HepG2 (cell line): Measurements from ENCODE around the gene TAB2. TPM values are rescaled to one million over a fixed set of nuclear protein-coding genes. Genes with fewer than 3 reads are reported as not detected.

Experiments
- ATAC-seq: fragments of 200-7000 bp; cut with Tn5 transposase; 3 replicates; pipeline ENCODE4 v1.9.1; 2020; ENCODE audit warnings: mild to moderate bottlenecking, moderate library complexity
- BruUV-seq: library from RNA; stranded (reverse); fragments of 400-500 nt; replicated peaks from 2 replicates; lab custom pipeline; 2021; lab: Mats Ljungman, UMichigan
- CTCF ChIA-PET: fragments of 300-600 bp; formaldehyde crosslinking; extraction: SDS; loops from one replicate; lab custom pipeline; 2021; ENCODE audit warnings: low total read pairs, inconsistent platforms, low intra/inter-chr PET ratio; lab: Yijun Ruan, JAX
- POLR2A ChIA-PET: fragments of 350-600 bp; sonication (Branson Sonifier 250); formaldehyde crosslinking; loops from one replicate; lab custom pipeline; 2020; ENCODE audit warnings: antibody characterized with exemption, inconsistent platforms; lab: Yijun Ruan, JAX
- DNase-seq: peaks from one replicate; pipeline ENCODE4 v3.0.0-alpha.2; 2015; ENCODE audit warnings: low spot score
- FAIRE-seq: peaks from 3 replicates; lab custom pipeline; 2011; peaks lifted over from hg19 to GRCh38; lab: Jason Lieb, UNC
- H2AFZ ChIP-seq: one replicate; pipeline ENCODE4 v1.6.1; 2011; ENCODE audit warnings: low read length, inconsistent platforms
- H3K27ac ChIP-seq: fragments of 300-600 bp; 3 replicates; pipeline ENCODE4 v1.8.0; 2011; ENCODE audit warnings: mixed run types, mild to moderate bottlenecking, mixed read lengths, low read length, inconsistent platforms; ENCODE audit not compliant: insufficient read depth; ENCODE audit errors: extremely low read length
- H3K27me3 ChIP-seq, 2 experiments: fragments of 200-600 bp in 1 of 2; 2 replicates in 1 of 2; 3 replicates in 1 of 2; pipeline versions ENCODE4 v1.6.0 to v1.8.0; 2011; ENCODE audit warnings: low read length in 2 of 2, mild to moderate bottlenecking in 2 of 2, moderate library complexity in 2 of 2, inconsistent platforms in 1 of 2; ENCODE audit not compliant: insufficient read depth in 2 of 2, control insufficient read depth in 1 of 2
- H3K36me3 ChIP-seq, 2 experiments: fragments of 200-600 bp in 1 of 2; replicated peaks in 1 of 2; 2 replicates in 1 of 2; 3 replicates in 1 of 2; pipeline versions ENCODE4 v1.5.1 to v1.8.0; 2011; ENCODE audit warnings: low read length in 2 of 2, inconsistent platforms in 1 of 2; ENCODE audit not compliant: insufficient read depth in 2 of 2, control insufficient read depth in 1 of 2
- H3K4me1 ChIP-seq: 2 replicates; pipeline ENCODE4 v1.5.1; 2012; ENCODE audit warnings: low read length, inconsistent platforms; ENCODE audit not compliant: insufficient read depth
- H3K4me2 ChIP-seq: 2 replicates; pipeline ENCODE4 v1.6.0; 2011; ENCODE audit warnings: low read depth, low read length, inconsistent platforms
- H3K4me3 ChIP-seq, 3 experiments: fragments of 200-600 bp in 1 of 3; sonication (generic), shearing (Covaris generic) in 1 of 3; replicated peaks in 1 of 3; 2 replicates each; pipeline ENCODE4 v1.5.1; 2011 to 2016; ENCODE audit warnings: low read length in 3 of 3, inconsistent platforms in 2 of 3, low read depth in 2 of 3, mild to moderate bottlenecking in 2 of 3, control low read depth in 1 of 3, mixed read lengths in 1 of 3; ENCODE audit not compliant: insufficient read depth in 1 of 3
- H3K79me2 ChIP-seq: one replicate; pipeline ENCODE4 v1.6.1; 2011; ENCODE audit warnings: low read length, inconsistent platforms; ENCODE audit not compliant: insufficient read depth
- H3K9ac ChIP-seq: 2 replicates; pipeline ENCODE4 v1.6.0; 2011; ENCODE audit warnings: mild to moderate bottlenecking, low read depth, low read length, inconsistent platforms; ENCODE audit not compliant: insufficient read depth
- H3K9me3 ChIP-seq: 2 replicates; pipeline ENCODE4 v1.5.1; 2012; ENCODE audit warnings: mild to moderate bottlenecking, low read length
- H4K20me1 ChIP-seq: 2 replicates; pipeline ENCODE4 v1.6.0; 2011; ENCODE audit warnings: inconsistent platforms, mild to moderate bottlenecking, low read length, moderate library complexity; ENCODE audit not compliant: insufficient read depth
- KLF16 ChIP-seq, 2 experiments: sonication (generic) in 1 of 2; formaldehyde crosslinking in 1 of 2; IDR thresholded peaks; 2 replicates each; pipeline versions ENCODE4 v1.6.1 to v1.8.0; 2016 to 2023; ENCODE audit warnings: missing genetic modification reagents in 2 of 2, missing compliant biosample characterization in 1 of 2
- ZNF652 ChIP-seq: IDR thresholded peaks from 2 replicates; pipeline ENCODE4 v1.6.1; 2016; ENCODE audit warnings: low read depth, borderline replicate concordance
- WGBS: methylation state at CpG from one replicate; pipeline ENCODE4 v1.1.6; 2017; ENCODE audit warnings: low lambda C conversion rate; 5-methylcytosine and 5-hydroxymethylcytosine counted together
- in situ Hi-C: cut with HindIII; loops from 2 replicates; pipeline ENCODE4 v1.10.0; 2017; ENCODE audit warnings: low pct_unique_long_range_greater_than_20kb; ENCODE audit not compliant: extremely low pct_ligation_motif_present
- intact Hi-C: fragments of 100-400 bp; cut with micrococcal nuclease; formaldehyde crosslinking; loops from one replicate; pipeline ENCODE4 v1.10.0; 2022; ENCODE audit not compliant: unreplicated experiment
- polyA plus RNA-seq, 8 experiments: library from polyadenylated mRNA; depleted of rRNA in 3 of 8; stranded (reverse) in 7 of 8; unstranded in 1 of 8; fragments of >200 nt; fragmentation: Illumina TruSeq in 4 of 8; extraction: Trizol in 4 of 8; gene quantifications; 2 replicates each; pipeline versions ENCODE4 v1.2.1 to v1.2.3, GENCODE V29; 2011 to 2016; ENCODE audit warnings: low read depth in 4 of 8, missing spikeins in 1 of 8, mixed read lengths in 1 of 8; ENCODE audit not compliant: insufficient read depth in 1 of 8
- total RNA-seq, 5 experiments: library from RNA; depleted of rRNA; stranded (reverse); fragments of >200 nt; fragmentation: Illumina TruSeq; extraction: Trizol; gene quantifications; 2 replicates each; pipeline ENCODE4 v1.2.3, GENCODE V29; 2016; ENCODE audit warnings: low read depth in 1 of 5
- TF ChIP-seq, protein P1 (sequence below): sonication (generic); formaldehyde crosslinking; IDR thresholded peaks from 2 replicates; pipeline ENCODE4 v1.4.0; 2020; ENCODE audit warnings: missing genetic modification reagents

The TAB2 gene
- total and polyA plus RNA-seq, 2 of the 13 experiments (the other 11 are each of a cell fraction or from before 2014, with no cell fraction given), result 23.7 to 50.2 TPM

DNA sequence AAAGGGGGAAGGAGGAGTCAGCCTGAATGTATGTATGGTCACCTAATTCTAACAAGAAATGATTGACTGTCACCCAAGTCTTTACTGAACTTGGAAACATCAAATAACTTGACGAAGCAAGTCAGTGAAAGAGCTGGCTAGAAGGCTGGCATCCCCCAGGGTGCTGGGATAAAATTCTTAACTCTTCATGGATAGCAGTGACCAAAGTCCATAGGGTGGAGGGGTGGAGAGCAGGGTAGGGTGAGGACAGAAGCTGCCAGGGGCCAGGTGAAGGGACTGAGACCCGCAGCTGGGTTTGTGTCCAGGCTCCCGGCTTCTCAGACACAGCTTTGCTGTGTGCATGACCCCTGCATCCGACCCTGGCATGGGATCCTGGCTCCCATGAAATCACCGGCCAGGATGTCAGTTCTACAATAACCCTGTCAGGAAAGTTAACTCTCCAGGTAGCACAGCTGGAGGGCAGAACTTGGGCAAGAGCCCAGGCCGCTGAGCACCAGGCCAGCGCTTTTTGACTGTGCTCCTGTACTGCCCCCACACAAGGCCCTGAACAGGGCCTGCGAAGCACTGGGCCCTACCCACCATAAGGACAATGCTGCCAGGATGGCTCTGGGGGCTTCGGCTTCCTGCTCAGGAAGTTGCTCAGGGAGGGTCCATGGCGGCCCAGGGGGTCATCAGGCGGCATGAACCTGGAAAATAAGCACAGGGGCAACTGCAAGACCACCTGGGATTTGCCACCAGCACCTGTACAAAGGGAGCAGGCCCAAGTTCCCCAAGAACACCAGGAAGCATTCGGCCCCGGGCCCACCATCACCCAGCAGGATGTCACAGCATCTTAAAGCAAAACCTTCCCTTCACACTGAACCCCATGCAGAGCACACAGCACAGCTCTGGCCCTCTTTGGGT is 134.8 kb downstream of the TAB2 start:
- Histone ChIP-seq H3K27me3 (no peaks in the 10 kb centered on the region), H3K4me3 (no peak overlapping the region), H3K27ac (no peak overlapping the region), H4K20me1 (no peaks in the 10 kb centered on the region), H3K79me2 (no peaks in the 10 kb centered on the region), H3K36me3 (no peaks in the 10 kb centered on the region)
- peak; percentile 29 for DNase-seq
- FAIRE-seq, result no peak
- peak; percentile 12 for ATAC-seq
- WGBS, result 74% methylated on average over 8 of the region's 13 CpGs
- no TSS peak for BruUV-seq
- TF ChIP-seq ZNF652 (CRISPR knock-in tag), result peak; percentile 37; the same call in 1 of the 2 replicates
- TF ChIP-seq, protein P1, sequence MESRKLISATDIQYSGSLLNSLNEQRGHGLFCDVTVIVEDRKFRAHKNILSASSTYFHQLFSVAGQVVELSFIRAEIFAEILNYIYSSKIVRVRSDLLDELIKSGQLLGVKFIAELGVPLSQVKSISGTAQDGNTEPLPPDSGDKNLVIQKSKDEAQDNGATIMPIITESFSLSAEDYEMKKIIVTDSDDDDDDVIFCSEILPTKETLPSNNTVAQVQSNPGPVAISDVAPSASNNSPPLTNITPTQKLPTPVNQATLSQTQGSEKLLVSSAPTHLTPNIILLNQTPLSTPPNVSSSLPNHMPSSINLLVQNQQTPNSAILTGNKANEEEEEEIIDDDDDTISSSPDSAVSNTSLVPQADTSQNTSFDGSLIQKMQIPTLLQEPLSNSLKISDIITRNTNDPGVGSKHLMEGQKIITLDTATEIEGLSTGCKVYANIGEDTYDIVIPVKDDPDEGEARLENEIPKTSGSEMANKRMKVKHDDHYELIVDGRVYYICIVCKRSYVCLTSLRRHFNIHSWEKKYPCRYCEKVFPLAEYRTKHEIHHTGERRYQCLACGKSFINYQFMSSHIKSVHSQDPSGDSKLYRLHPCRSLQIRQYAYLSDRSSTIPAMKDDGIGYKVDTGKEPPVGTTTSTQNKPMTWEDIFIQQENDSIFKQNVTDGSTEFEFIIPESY (CRISPR knock-in tag), result peak; percentile 57; the same call in 1 of the 2 replicates
- TF ChIP-seq KLF16 (CRISPR knock-in tag; IDR thresholded peaks at IDR 0.05), result no peak
- TF ChIP-seq, all 625 proteins: peak for 2
- in situ Hi-C loops (no loop called here), intact Hi-C loops (loop anchor here (5.0 kb wide), 1 partner anchor 65 kb away; no protein-coding TSS in a partner anchor)
- no peak overlapping the region for H2AFZ ChIP-seq
- no peaks in the 10 kb centered on the region for H3K9me3 ChIP-seq
- POLR2A ChIA-PET, result interaction anchor here (0.9 to 1.2 kb wide), 2 partner anchors 11 to 15 kb away, joined by 3 read pairs; no protein-coding TSS in a partner anchor
- H3K4me1 ChIP-seq, result peaks cover 32% of the 10 kb centered on the region
- CTCF ChIA-PET, result no interaction called here
- no peak overlapping the region for H3K9ac ChIP-seq
- H3K4me2 ChIP-seq, result no peak overlapping the region
